ENCODE measurements around the gene HSPA5.
A peak's percentile ranks its signal among the peaks of the same experiment; 100 is the strongest.
"Not testable (repeated sequence)": the region's sequence is repeated elsewhere in the genome, so short reads cannot be mapped to it uniquely, and the experiment has no call there.

Gene HSPA5

GRCh38 chr9:125194466-125194865 is 46.7 kb downstream of the HSPA5 start:
- DNase-seq (ENCODE audit: low spot score) = not testable (repeated sequence)

GRCh38 chr9:125190361-125190801 is 50.8 kb downstream of the HSPA5 start:
- FAIRE-seq (no peak), DNase-seq (ENCODE audit: low spot score) (no peak)

More at GRCh38 chr9:125194466-125194865, 46.7 kb downstream of the HSPA5 start:
- not testable (repeated sequence) for FAIRE-seq

DNA sequence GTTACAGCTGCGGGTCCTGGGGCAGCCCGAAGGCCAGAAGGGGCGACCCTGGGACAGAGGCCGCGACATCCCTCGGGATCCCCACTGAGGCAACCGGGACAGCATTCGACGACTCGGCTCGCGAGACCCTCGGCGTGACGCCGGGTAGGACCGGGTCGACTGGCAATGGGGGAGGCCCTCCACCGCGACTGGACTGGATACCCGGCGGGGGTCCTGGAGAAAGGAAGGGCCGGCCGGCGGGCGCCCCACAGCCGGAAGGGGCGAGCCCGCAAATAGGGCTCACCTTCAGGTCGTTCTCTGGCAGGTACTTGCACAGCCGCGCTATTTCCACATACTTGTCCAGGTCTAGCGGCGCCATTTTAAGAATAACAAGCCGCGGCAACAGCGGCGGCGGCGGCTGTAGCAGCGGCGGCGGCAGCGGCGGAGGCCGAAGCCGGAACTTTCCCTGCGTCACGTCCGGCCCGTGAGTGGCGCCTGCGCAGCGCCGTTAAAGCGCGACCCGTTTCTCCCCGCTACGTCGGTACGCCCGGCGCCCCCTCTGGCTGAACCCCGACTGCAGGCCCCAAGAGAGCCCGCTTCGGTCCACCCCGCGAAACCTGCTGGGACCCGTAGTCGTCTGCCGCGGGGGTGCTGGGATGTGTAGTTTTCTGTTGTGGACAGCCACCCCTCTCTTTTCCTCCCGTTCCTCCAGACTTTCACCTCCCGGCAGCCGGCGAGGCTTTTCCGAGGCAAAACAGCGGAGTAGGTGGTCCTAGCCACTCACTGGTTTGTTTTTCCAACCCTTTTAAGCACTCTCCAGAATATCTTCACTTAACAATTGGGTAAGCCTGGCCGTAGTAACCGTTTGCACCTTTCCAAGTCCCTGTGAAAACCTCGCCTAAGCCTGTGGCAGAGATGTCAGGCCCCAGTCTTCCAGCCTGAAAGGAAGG is 51.5 kb downstream of the HSPA5 start, which contains the start of gene PPP6C:
PPP6C (minus strand) TSS at position 443 of the 929 bp plus-strand sequence; CDS start at position 358, 85 bp downstream.
- FAIRE-seq = no peak
- DNase-seq (ENCODE audit: low spot score) = peak; percentile 95

GRCh38 chr9:125189011-125189360 is 52.2 kb downstream of the HSPA5 start:
- FAIRE-seq = no peak
- DNase-seq (ENCODE audit: low spot score) = peak; percentile 10
